Erythroblast (primary cell): ENCODE data around the gene CRTAC1.

Experiments used
- GATA1 ChIP-seq: IDR thresholded peaks from 2 replicates; pipeline ENCODE4 v1.6.1; 2011; ENCODE audit warnings: low read depth, mild to moderate bottlenecking, control low read depth, low read length, moderate library complexity
- POLR2A ChIP-seq: IDR thresholded peaks from 2 replicates; pipeline ENCODE4 v1.6.1; 2011; ENCODE audit warnings: mild to moderate bottlenecking, low read length

- TF ChIP-seq POLR2A (no peak), GATA1 (no peak)
Measured at GRCh38 chr10:98060079-98060478, 29.7 kb upstream of the CRTAC1 start.
